Muscle layer of duodenum (tissue), 2 donors: ENCODE results near the gene KIAA1217.
"Not testable (repeated sequence)": the region's sequence is repeated elsewhere in the genome, so short reads cannot be mapped to it uniquely, and the experiment has no call there.

Experiments used
- H3K27ac ChIP-seq: one replicate; pipeline ENCODE4 v1.7.0; 2013; ENCODE audit warnings: mild to moderate bottlenecking, low read length
- H3K27me3 ChIP-seq: one replicate; pipeline ENCODE4 v1.7.0; 2013; ENCODE audit warnings: low read depth, mild to moderate bottlenecking, control low read depth, low read length
- H3K36me3 ChIP-seq, 2 donors: one replicate each; pipeline ENCODE4 v1.7.0; 2013; ENCODE audit warnings: low read length in 2 of 2, control low read depth in 1 of 2, mild to moderate bottlenecking in 1 of 2; ENCODE audit not compliant: insufficient read depth in 2 of 2, control insufficient read depth in 1 of 2
- H3K4me1 ChIP-seq, 2 donors: one replicate each; pipeline ENCODE4 v1.7.0; 2013; ENCODE audit warnings: low read length in 2 of 2, mild to moderate bottlenecking in 2 of 2, control low read depth in 1 of 2, moderate library complexity in 1 of 2; ENCODE audit not compliant: insufficient read depth in 2 of 2, control insufficient read depth in 1 of 2
- H3K4me3 ChIP-seq, 2 donors: one replicate each; pipeline ENCODE4 v1.7.0; 2013; ENCODE audit warnings: low read length in 2 of 2, low read depth in 1 of 2, mild to moderate bottlenecking in 1 of 2
- H3K9me3 ChIP-seq, 2 donors: one replicate each; pipeline ENCODE4 v1.7.0; 2013; ENCODE audit warnings: low read length in 2 of 2, control low read depth in 1 of 2, mild to moderate bottlenecking in 1 of 2; ENCODE audit not compliant: control insufficient read depth in 1 of 2
- donor health status: healthy.

The KIAA1217 gene

GRCh38 chr10:24324651-24325050 lies 115.7 kb downstream of the KIAA1217 start:
- Histone ChIP-seq H3K36me3 (peaks cover 0 to 7% of the 10 kb centered on the region in 2 donors), H3K27me3 (no peaks in the 10 kb centered on the region), H3K27ac (no peak overlapping the region), H3K9me3 (peaks cover 0 to 7% of the 10 kb centered on the region in 2 donors), H3K4me1 (no peaks in the 10 kb centered on the region), H3K4me3 (no peak overlapping the region)

DNA sequence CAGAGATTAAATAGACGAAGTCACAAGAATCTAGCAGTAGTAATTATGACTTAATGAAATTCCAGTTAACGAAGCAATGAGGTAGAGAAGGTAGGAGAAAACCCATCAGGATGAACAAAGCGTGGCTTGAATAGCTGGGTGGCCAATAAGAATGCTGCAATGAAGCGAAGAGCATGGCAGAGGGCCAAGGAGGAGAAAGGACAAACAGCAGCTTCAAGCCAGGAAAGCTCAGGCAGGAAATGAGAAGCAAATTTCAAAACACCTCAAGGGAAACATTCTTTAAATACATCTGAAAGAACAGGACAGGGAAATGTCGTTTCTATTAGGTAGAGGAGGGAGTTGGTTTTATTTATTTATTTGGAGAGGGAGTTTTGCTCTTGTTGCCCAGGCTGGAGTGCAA lies 122.5 kb downstream of the KIAA1217 start:
- Histone ChIP-seq H3K27ac (no peak overlapping the region), H3K27me3 (no peaks in the 10 kb centered on the region)

GRCh38 chr10:24333736-24334135 lies 124.8 kb downstream of the KIAA1217 start:
- Histone ChIP-seq H3K27ac (no peak overlapping the region), H3K4me3 (no peak overlapping the region), H3K9me3 (no peaks in the 10 kb centered on the region), H3K36me3 (no peaks in the 10 kb centered on the region), H3K4me1 (peaks cover 0 to 13% of the 10 kb centered on the region in 2 donors), H3K27me3 (no peaks in the 10 kb centered on the region)

More for the DNA sequence above, 122.5 kb downstream of the KIAA1217 start:
- Histone ChIP-seq H3K4me1 (peaks cover 0 to 13% of the 10 kb centered on the region in 2 donors), H3K4me3 (no peak overlapping the region), H3K36me3 (peaks cover 0 to 7% of the 10 kb centered on the region in 2 donors), H3K9me3 (peaks cover 0 to 7% of the 10 kb centered on the region in 2 donors)

DNA sequence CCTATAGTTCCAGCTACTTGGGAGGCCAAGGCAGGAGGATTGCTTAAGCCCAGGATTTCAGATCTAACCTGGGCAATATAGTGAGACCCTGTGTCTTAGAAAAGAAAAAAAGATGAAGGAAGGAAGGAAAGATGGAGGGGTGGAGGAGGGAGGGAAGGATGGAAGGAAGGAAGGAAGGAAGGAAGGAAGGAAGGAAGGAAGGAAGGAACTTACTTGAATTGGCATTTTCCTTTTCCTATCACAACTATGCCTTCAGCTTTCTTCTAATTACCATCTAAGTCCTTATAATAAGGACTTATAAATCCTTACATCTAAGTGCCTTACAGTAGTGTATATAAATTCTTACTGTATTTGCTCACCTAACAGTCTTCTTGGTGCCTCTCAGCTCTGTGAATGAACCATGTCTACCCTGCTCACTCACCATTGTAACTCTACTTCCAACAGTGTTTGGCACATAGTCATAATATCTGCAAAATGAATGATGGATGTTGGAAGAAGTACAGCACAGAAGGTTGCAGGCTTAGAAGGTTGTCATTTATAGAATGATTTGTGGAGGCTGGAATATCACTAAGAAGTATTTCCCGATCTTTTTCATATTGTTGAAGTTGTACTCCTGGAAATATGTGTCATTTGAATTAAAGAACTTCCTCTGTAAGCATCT lies 125.5 kb downstream of the KIAA1217 start:
- Histone ChIP-seq H3K9me3 (no peaks in the 10 kb centered on the region), H3K4me1 (peaks cover 0 to 13% of the 10 kb centered on the region in 2 donors), H3K36me3 (no peaks in the 10 kb centered on the region), H3K27ac (no peak overlapping the region), H3K27me3 (no peaks in the 10 kb centered on the region), H3K4me3 (no peak overlapping the region)

DNA sequence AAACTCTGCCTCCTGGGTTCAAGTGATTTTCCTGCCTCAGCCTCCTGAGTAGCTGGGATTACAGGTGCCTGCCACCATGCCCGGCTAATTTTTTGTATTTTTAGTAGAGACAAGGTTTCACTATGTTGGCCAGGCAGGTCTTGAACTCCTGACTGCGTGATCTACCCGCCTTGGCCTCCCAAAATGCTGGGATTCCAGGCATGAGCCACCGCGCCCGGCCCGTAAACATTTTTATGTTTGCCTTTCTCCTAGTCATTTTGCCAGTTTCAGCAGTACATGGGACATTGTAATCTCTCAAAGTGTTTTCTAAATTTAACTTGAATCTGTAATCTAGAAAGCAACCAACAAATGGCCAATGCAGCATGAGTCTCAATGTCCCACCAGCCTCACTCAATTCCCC lies 128.8 kb downstream of the KIAA1217 start:
- H3K36me3 ChIP-seq, H3K27me3 ChIP-seq, H3K4me3 ChIP-seq, H3K27ac ChIP-seq, H3K9me3 ChIP-seq, H3K4me1 ChIP-seq: not testable (repeated sequence)

- H3K9me3 ChIP-seq: no peaks in the 10 kb centered on the region
- no peak overlapping the region for H3K4me3 ChIP-seq
- peaks cover 0 to 13% of the 10 kb centered on the region in 2 donors for H3K4me1 ChIP-seq
- H3K27ac ChIP-seq: no peak overlapping the region
- no peaks in the 10 kb centered on the region for H3K27me3 ChIP-seq
- no peaks in the 10 kb centered on the region for H3K36me3 ChIP-seq
Observed at GRCh38 chr10:24339387-24339786, 130.4 kb downstream of the KIAA1217 start.

- no peaks in the 10 kb centered on the region for H3K36me3 ChIP-seq
- no peaks in the 10 kb centered on the region for H3K27me3 ChIP-seq
- H3K4me3 ChIP-seq: no peak overlapping the region
- H3K9me3 ChIP-seq: no peaks in the 10 kb centered on the region
- peaks cover 4 to 22% of the 10 kb centered on the region in 2 donors for H3K4me1 ChIP-seq
- H3K27ac ChIP-seq: no peak overlapping the region
Observed at GRCh38 chr10:24340446-24340845, 131.5 kb downstream of the KIAA1217 start.

DNA sequence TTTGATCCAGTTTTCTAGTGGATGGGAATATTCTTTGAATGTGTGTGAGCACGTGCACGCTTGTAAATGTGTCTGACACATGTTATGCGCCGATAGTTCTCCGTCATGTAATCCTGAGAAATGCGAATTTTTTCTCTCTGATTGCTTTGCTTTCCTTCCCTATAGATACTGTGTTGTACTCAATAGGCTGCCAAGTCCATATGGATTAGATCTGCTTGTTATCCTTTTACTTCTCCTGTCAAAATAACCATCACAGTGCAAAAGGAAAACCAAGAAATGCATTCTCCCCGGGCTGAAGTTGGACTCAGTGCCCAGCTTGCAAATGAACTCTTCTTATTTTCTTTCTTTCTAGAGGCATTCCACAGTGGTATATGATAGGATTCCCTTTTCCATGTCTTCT lies 131.9 kb downstream of the KIAA1217 start:
- Histone ChIP-seq H3K36me3 (no peaks in the 10 kb centered on the region), H3K27me3 (no peaks in the 10 kb centered on the region), H3K9me3 (no peaks in the 10 kb centered on the region), H3K4me3 (no peak overlapping the region), H3K27ac (no peak overlapping the region), H3K4me1 (peaks cover 4 to 22% of the 10 kb centered on the region in 2 donors)

GRCh38 chr10:24341371-24341770 lies 132.4 kb downstream of the KIAA1217 start:
- Histone ChIP-seq H3K4me3 (no peak overlapping the region), H3K36me3 (no peaks in the 10 kb centered on the region), H3K4me1 (peaks cover 4 to 22% of the 10 kb centered on the region in 2 donors), H3K9me3 (no peaks in the 10 kb centered on the region), H3K27ac (no peak overlapping the region), H3K27me3 (no peaks in the 10 kb centered on the region)

DNA sequence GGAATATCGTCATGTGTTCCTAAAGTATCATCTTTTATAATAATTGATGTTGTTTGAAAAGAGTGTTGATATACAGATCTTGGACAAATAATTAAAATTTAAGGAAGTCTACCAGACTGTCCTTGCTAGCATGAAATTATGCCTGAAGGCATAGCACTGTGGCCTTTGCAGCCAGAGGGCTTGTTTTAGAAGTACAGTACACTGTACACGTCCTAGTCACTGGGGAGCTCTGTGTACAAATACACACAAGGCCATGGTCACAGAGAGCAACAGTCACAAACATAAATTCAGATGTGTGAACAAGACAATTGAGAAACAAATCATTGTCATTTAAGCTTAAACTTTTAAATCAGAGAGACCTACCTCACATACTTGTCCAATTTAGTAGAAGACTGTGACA lies 133.0 kb downstream of the KIAA1217 start:
- peaks cover 4 to 22% of the 10 kb centered on the region in 2 donors for H3K4me1 ChIP-seq
- H3K27ac ChIP-seq: no peak overlapping the region
- H3K9me3 ChIP-seq: no peaks in the 10 kb centered on the region
- H3K27me3 ChIP-seq: no peaks in the 10 kb centered on the region
- H3K4me3 ChIP-seq: no peak overlapping the region
- no peaks in the 10 kb centered on the region for H3K36me3 ChIP-seq

DNA sequence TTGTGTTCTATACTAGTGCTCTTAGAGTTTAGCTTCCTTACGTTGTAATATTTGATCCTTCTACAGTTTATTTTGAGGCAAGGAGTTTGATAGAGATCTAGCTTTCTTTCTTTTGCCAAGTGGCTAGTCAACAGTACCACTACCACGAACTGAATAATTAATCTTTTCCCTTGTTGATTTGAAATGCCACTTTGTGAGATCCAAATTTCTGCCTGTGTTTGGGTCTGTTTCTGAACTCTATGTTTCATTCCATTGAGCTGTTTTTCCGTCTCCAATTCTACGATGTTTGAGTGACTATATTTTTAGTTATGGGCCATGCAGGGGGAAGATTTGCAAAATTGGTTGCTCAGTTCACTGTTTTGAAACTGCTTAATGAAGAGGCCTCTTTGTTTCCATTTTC lies 134.7 kb downstream of the KIAA1217 start:
- no peak overlapping the region for H3K4me3 ChIP-seq
- no peaks in the 10 kb centered on the region for H3K27me3 ChIP-seq
- H3K36me3 ChIP-seq: no peaks in the 10 kb centered on the region
- no peak overlapping the region for H3K27ac ChIP-seq
- H3K4me1 ChIP-seq: peaks cover 4 to 22% of the 10 kb centered on the region in 2 donors
- H3K9me3 ChIP-seq: no peaks in the 10 kb centered on the region

DNA sequence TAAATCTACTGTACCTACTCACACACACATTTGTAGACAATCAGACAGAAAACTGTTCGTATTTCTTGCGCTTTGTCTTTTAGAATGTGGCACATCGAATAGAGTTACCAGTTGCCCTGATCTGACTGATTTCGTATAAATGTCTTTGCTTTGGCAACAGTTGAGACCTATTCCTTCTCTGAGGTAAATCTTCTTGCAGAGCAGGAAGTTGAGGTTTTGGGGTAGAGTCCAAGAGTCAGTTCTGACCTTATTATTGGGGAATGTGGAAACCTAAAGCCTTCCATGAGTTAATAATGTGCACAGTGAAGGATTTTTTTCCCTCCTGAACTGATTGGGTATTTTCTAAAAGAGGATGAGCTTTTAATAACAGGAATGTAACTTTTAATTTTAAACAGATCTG lies 135.3 kb downstream of the KIAA1217 start:
- H3K9me3 ChIP-seq: no peaks in the 10 kb centered on the region
- no peak overlapping the region for H3K27ac ChIP-seq
- H3K4me1 ChIP-seq: peaks cover 4 to 22% of the 10 kb centered on the region in 2 donors
- no peaks in the 10 kb centered on the region for H3K36me3 ChIP-seq
- H3K4me3 ChIP-seq: no peak overlapping the region
- H3K27me3 ChIP-seq: no peaks in the 10 kb centered on the region
